HepG2 (cell line): Measurements from ENCODE around the gene FARSB. TPM values are rescaled to one million over a fixed set of nuclear protein-coding genes. Genes with fewer than 3 reads are reported as not detected.
A peak's percentile ranks its signal among the peaks of the same experiment; 100 is the strongest.

ENCODE experiments used
- ATAC-seq: fragments of 200-7000 bp; cut with Tn5 transposase; 3 replicates; pipeline ENCODE4 v1.9.1; 2020; ENCODE audit warnings: mild to moderate bottlenecking, moderate library complexity
- BruUV-seq: library from RNA; stranded (reverse); fragments of 400-500 nt; replicated peaks from 2 replicates; lab custom pipeline; 2021; lab: Mats Ljungman, UMichigan
- CTCF ChIA-PET: fragments of 300-600 bp; formaldehyde crosslinking; extraction: SDS; loops from one replicate; lab custom pipeline; 2021; ENCODE audit warnings: low total read pairs, inconsistent platforms, low intra/inter-chr PET ratio; lab: Yijun Ruan, JAX
- POLR2A ChIA-PET: fragments of 350-600 bp; sonication (Branson Sonifier 250); formaldehyde crosslinking; loops from one replicate; lab custom pipeline; 2020; ENCODE audit warnings: antibody characterized with exemption, inconsistent platforms; lab: Yijun Ruan, JAX
- DNase-seq: peaks from one replicate; pipeline ENCODE4 v3.0.0-alpha.2; 2015; ENCODE audit warnings: low spot score
- FAIRE-seq: peaks from 3 replicates; lab custom pipeline; 2011; peaks lifted over from hg19 to GRCh38; lab: Jason Lieb, UNC
- H2AFZ ChIP-seq: one replicate; pipeline ENCODE4 v1.6.1; 2011; ENCODE audit warnings: low read length, inconsistent platforms
- H3K27ac ChIP-seq: fragments of 300-600 bp; 3 replicates; pipeline ENCODE4 v1.8.0; 2011; ENCODE audit warnings: mixed run types, mild to moderate bottlenecking, mixed read lengths, low read length, inconsistent platforms; ENCODE audit not compliant: insufficient read depth; ENCODE audit errors: extremely low read length
- H3K27me3 ChIP-seq, 2 experiments: fragments of 200-600 bp in 1 of 2; 2 replicates in 1 of 2; 3 replicates in 1 of 2; pipeline versions ENCODE4 v1.6.0 to v1.8.0; 2011; ENCODE audit warnings: low read length in 2 of 2, mild to moderate bottlenecking in 2 of 2, moderate library complexity in 2 of 2, inconsistent platforms in 1 of 2; ENCODE audit not compliant: insufficient read depth in 2 of 2, control insufficient read depth in 1 of 2
- H3K36me3 ChIP-seq, 2 experiments: fragments of 200-600 bp in 1 of 2; replicated peaks in 1 of 2; 2 replicates in 1 of 2; 3 replicates in 1 of 2; pipeline versions ENCODE4 v1.5.1 to v1.8.0; 2011; ENCODE audit warnings: low read length in 2 of 2, inconsistent platforms in 1 of 2; ENCODE audit not compliant: insufficient read depth in 2 of 2, control insufficient read depth in 1 of 2
- H3K4me1 ChIP-seq: 2 replicates; pipeline ENCODE4 v1.5.1; 2012; ENCODE audit warnings: low read length, inconsistent platforms; ENCODE audit not compliant: insufficient read depth
- H3K4me2 ChIP-seq: 2 replicates; pipeline ENCODE4 v1.6.0; 2011; ENCODE audit warnings: low read depth, low read length, inconsistent platforms
- H3K4me3 ChIP-seq, 3 experiments: fragments of 200-600 bp in 1 of 3; sonication (generic), shearing (Covaris generic) in 1 of 3; replicated peaks in 1 of 3; 2 replicates each; pipeline ENCODE4 v1.5.1; 2011 to 2016; ENCODE audit warnings: low read length in 3 of 3, inconsistent platforms in 2 of 3, low read depth in 2 of 3, mild to moderate bottlenecking in 2 of 3, control low read depth in 1 of 3, mixed read lengths in 1 of 3; ENCODE audit not compliant: insufficient read depth in 1 of 3
- H3K79me2 ChIP-seq: one replicate; pipeline ENCODE4 v1.6.1; 2011; ENCODE audit warnings: low read length, inconsistent platforms; ENCODE audit not compliant: insufficient read depth
- H3K9ac ChIP-seq: 2 replicates; pipeline ENCODE4 v1.6.0; 2011; ENCODE audit warnings: mild to moderate bottlenecking, low read depth, low read length, inconsistent platforms; ENCODE audit not compliant: insufficient read depth
- H3K9me3 ChIP-seq: 2 replicates; pipeline ENCODE4 v1.5.1; 2012; ENCODE audit warnings: mild to moderate bottlenecking, low read length
- H4K20me1 ChIP-seq: 2 replicates; pipeline ENCODE4 v1.6.0; 2011; ENCODE audit warnings: inconsistent platforms, mild to moderate bottlenecking, low read length, moderate library complexity; ENCODE audit not compliant: insufficient read depth
- CCAR2 ChIP-seq: fragments of 200-400 bp; formaldehyde crosslinking; optimal IDR thresholded peaks from 2 replicates; pipeline ENCODE3; 2018; ENCODE audit warnings: low read depth, mild to moderate bottlenecking, low read length, moderate library complexity
- DNMT1 ChIP-seq: sonication (generic); formaldehyde crosslinking; IDR thresholded peaks from 2 replicates; pipeline ENCODE4 v1.5.1; 2020; ENCODE audit warnings: mild to moderate bottlenecking, missing genetic modification reagents
- DPF2 ChIP-seq: sonication (generic); formaldehyde crosslinking; IDR thresholded peaks from 2 replicates; pipeline ENCODE4 v1.4.0; 2020; ENCODE audit warnings: mild to moderate bottlenecking, low read depth, missing genetic modification reagents, borderline replicate concordance
- EP300 ChIP-seq, 3 experiments: sonication (generic) in 1 of 3; formaldehyde crosslinking in 1 of 3; IDR thresholded peaks; 2 replicates each; pipeline versions ENCODE4 v1.5.1 to v1.6.1; 2011 to 2020; ENCODE audit warnings: low read depth in 2 of 3, low read length in 2 of 3, borderline replicate concordance in 1 of 3, improper control_type of control experiment in 1 of 3, mild to moderate bottlenecking in 1 of 3, missing genetic modification reagents in 1 of 3, moderate library complexity in 1 of 3
- FLYWCH1 ChIP-seq: sonication (generic); formaldehyde crosslinking; IDR thresholded peaks from 2 replicates; pipeline ENCODE4 v1.8.1; 2023; ENCODE audit warnings: mild to moderate bottlenecking, missing genetic modification reagents
- GMEB2 ChIP-seq: IDR thresholded peaks from 2 replicates; pipeline ENCODE4 v1.6.1; 2016; ENCODE audit warnings: missing biosample characterization, missing genetic modification reagents, low read depth
- KDM5A ChIP-seq: fragments of 200-600 bp; sonication (generic); IDR thresholded peaks from 2 replicates; pipeline ENCODE4 v1.7.0; 2018; ENCODE audit warnings: antibody characterized with exemption, mild to moderate bottlenecking, low read length, borderline replicate concordance
- NFYB ChIP-seq: sonication (generic); formaldehyde crosslinking; IDR thresholded peaks from 2 replicates; pipeline ENCODE4 v1.4.0; 2020; ENCODE audit warnings: missing genetic modification reagents
- RFX5 ChIP-seq: IDR thresholded peaks from 2 replicates; pipeline ENCODE4 v1.6.1; 2011; ENCODE audit warnings: low read depth, low read length, improper control_type of control experiment
- RFXANK ChIP-seq: IDR thresholded peaks from 2 replicates; pipeline ENCODE4 v1.6.1; 2016
- TARDBP ChIP-seq: sonication (generic); formaldehyde crosslinking; IDR thresholded peaks from 2 replicates; pipeline ENCODE4 v1.8.0; 2022; ENCODE audit warnings: mild to moderate bottlenecking, missing genetic modification reagents
- THAP11 ChIP-seq: IDR thresholded peaks from 2 replicates; pipeline ENCODE4 v1.6.1; 2016; ENCODE audit warnings: missing biosample characterization, missing genetic modification reagents
- THYN1 ChIP-seq: sonication (generic); formaldehyde crosslinking; IDR thresholded peaks from 2 replicates; pipeline ENCODE4 v1.8.1; 2023; ENCODE audit warnings: low read depth, mild to moderate bottlenecking, moderate library complexity, missing genetic modification reagents, borderline replicate concordance
- ZBTB20 ChIP-seq: sonication (generic); formaldehyde crosslinking; IDR thresholded peaks from 2 replicates; pipeline ENCODE4 v1.8.1; 2023; ENCODE audit warnings: missing genetic modification reagents, low read depth, mild to moderate bottlenecking, borderline replicate concordance
- ZBTB7A ChIP-seq: sonication (generic); formaldehyde crosslinking; IDR thresholded peaks from 2 replicates; pipeline ENCODE4 v1.8.0; 2022; ENCODE audit warnings: mild to moderate bottlenecking, missing genetic modification reagents
- ZNF12 ChIP-seq: sonication (generic); formaldehyde crosslinking; IDR thresholded peaks from 2 replicates; pipeline ENCODE4 v1.5.0; 2020; ENCODE audit warnings: missing genetic modification reagents
- ZNF337 ChIP-seq: sonication (generic); formaldehyde crosslinking; IDR thresholded peaks from 2 replicates; pipeline ENCODE4 v1.5.1; 2020; ENCODE audit warnings: missing genetic modification reagents, low read depth, mild to moderate bottlenecking, borderline replicate concordance
- ZNF672 ChIP-seq: sonication (generic); formaldehyde crosslinking; IDR thresholded peaks from 2 replicates; pipeline ENCODE4 v1.8.1; 2022; ENCODE audit warnings: missing genetic modification reagents
- WGBS: methylation state at CpG from one replicate; pipeline ENCODE4 v1.1.6; 2017; ENCODE audit warnings: low lambda C conversion rate; 5-methylcytosine and 5-hydroxymethylcytosine counted together
- in situ Hi-C: cut with HindIII; loops from 2 replicates; pipeline ENCODE4 v1.10.0; 2017; ENCODE audit warnings: low pct_unique_long_range_greater_than_20kb; ENCODE audit not compliant: extremely low pct_ligation_motif_present
- intact Hi-C: fragments of 100-400 bp; cut with micrococcal nuclease; formaldehyde crosslinking; loops from one replicate; pipeline ENCODE4 v1.10.0; 2022; ENCODE audit not compliant: unreplicated experiment
- polyA plus RNA-seq, 8 experiments: library from polyadenylated mRNA; depleted of rRNA in 3 of 8; stranded (reverse) in 7 of 8; unstranded in 1 of 8; fragments of >200 nt; fragmentation: Illumina TruSeq in 4 of 8; extraction: Trizol in 4 of 8; gene quantifications; 2 replicates each; pipeline versions ENCODE4 v1.2.1 to v1.2.3, GENCODE V29; 2011 to 2016; ENCODE audit warnings: low read depth in 4 of 8, missing spikeins in 1 of 8, mixed read lengths in 1 of 8; ENCODE audit not compliant: insufficient read depth in 1 of 8
- total RNA-seq, 5 experiments: library from RNA; depleted of rRNA; stranded (reverse); fragments of >200 nt; fragmentation: Illumina TruSeq; extraction: Trizol; gene quantifications; 2 replicates each; pipeline ENCODE4 v1.2.3, GENCODE V29; 2016; ENCODE audit warnings: low read depth in 1 of 5
- TF ChIP-seq, protein P1 (sequence below): sonication (generic); formaldehyde crosslinking; IDR thresholded peaks from 2 replicates; pipeline ENCODE4 v1.4.0; 2020; ENCODE audit warnings: mild to moderate bottlenecking, missing genetic modification reagents
- TF ChIP-seq, protein P2 (sequence below): sonication (generic); formaldehyde crosslinking; IDR thresholded peaks from 2 replicates; pipeline ENCODE4 v1.5.1; 2020; ENCODE audit warnings: mild to moderate bottlenecking, missing genetic modification reagents, moderate library complexity

FARSB gene
- total and polyA plus RNA-seq, 2 of the 13 experiments (the other 11 are each of a cell fraction or from before 2014, with no cell fraction given) = 23.3 to 45.9 TPM

DNA sequence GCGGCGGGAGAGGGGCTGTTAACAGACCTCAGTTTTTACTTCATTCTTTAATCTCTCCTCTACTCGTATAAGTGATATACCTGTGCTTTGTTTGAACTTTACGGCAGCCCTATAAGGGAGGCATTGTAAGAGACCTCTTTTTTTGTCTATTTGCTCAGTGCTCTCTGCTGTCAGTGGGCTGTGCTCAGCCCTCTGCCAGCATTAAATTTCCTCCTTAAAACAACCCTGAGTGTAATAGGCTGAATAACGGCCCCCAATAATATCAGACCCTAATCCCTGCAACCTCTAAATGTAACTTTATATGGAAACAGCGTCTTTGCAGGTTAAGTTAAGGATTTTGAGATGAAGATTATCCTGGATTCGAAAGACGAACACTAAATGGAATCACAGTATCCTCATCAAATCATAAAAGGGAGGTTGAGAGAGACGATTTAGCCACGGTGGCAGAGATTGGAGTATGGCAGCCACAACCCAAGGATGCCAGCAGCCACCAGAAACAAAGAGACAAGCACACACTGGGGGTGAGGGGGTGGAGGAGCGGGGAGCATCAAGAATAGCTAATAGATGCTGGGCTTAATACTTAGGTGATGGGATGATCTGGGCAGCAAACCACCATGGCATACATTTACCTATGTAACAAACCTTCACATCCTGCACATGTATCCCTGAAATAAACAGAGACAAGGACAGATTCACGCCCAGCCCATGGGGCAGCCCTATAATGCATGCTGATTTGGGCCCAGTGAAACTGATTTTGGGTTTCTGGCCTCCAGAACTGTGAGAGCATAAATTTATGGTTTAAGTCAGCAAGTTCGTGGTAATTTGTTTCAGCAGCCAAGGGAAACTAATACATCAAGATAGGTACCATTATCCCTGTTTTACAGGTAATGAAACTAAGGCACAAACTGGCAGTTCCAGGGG lies 894 bp upstream of the FARSB start:
- H3K79me2 ChIP-seq = peaks cover 41% of the 10 kb centered on the region
- TF ChIP-seq, protein P1, sequence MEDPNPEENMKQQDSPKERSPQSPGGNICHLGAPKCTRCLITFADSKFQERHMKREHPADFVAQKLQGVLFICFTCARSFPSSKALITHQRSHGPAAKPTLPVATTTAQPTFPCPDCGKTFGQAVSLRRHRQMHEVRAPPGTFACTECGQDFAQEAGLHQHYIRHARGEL (CRISPR knock-in tag) = no peak
- TF ChIP-seq RFX5 (no peak), ZNF12 (CRISPR knock-in tag) (peak; percentile 89), ZBTB20 (CRISPR knock-in tag) (0 out of 2 replicates have a peak, but pooled peaks have one; percentile 19), THYN1 (CRISPR knock-in tag) (peak; percentile 10; the same call in 1 of the 2 replicates), THAP11 (CRISPR knock-in tag) (no peak), DNMT1 (CRISPR knock-in tag) (no peak), ZBTB7A (CRISPR knock-in tag) (no peak), RFXANK (no peak), ZNF337 (CRISPR knock-in tag) (0 out of 2 replicates have a peak, but pooled peaks have one; percentile 75), ZNF672 (CRISPR knock-in tag) (no peak), FLYWCH1 (0 out of 2 replicates have a peak, but pooled peaks have one; percentile 56), GMEB2 (CRISPR knock-in tag) (no peak), CCAR2 (no peak), TARDBP (CRISPR knock-in tag) (no peak), KDM5A (no peak), EP300 (IDR thresholded peaks at IDR 0.05; ENCODE audit: low read depth in 2 of 2, low read length in 2 of 2) (0 out of 4 replicates have a peak, but pooled peaks of 1 of the 2 experiments have one; percentile 3), EP300 (CRISPR knock-in tag; IDR thresholded peaks at IDR 0.05; ENCODE audit: borderline replicate concordance) (no peak), NFYB (CRISPR knock-in tag) (no peak), DPF2 (CRISPR knock-in tag) (no peak)
- TF ChIP-seq, protein P2, sequence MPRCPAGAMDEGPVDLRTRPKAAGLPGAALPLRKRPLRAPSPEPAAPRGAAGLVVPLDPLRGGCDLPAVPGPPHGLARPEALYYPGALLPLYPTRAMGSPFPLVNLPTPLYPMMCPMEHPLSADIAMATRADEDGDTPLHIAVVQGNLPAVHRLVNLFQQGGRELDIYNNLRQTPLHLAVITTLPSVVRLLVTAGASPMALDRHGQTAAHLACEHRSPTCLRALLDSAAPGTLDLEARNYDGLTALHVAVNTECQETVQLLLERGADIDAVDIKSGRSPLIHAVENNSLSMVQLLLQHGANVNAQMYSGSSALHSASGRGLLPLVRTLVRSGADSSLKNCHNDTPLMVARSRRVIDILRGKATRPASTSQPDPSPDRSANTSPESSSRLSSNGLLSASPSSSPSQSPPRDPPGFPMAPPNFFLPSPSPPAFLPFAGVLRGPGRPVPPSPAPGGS (CRISPR knock-in tag) = 0 out of 2 replicates have a peak, but pooled peaks have one; percentile 49

More for the DNA sequence above, 894 bp upstream of the FARSB start:
- Histone ChIP-seq H3K27me3 (peaks cover 0 to 4% of the 10 kb centered on the region in 2 experiments; a peak in 1 of 5 replicates), H2AFZ (peak overlapping the region; percentile 68), H3K36me3 (no peaks in the 10 kb centered on the region), H3K27ac (peak overlapping the region; percentile 97), H3K4me1 (peaks cover 31% of the 10 kb centered on the region), H3K4me2 (peak overlapping the region; percentile 83), H4K20me1 (no peaks in the 10 kb centered on the region), H3K9me3 (no peaks in the 10 kb centered on the region), H3K4me3 (peak overlapping the region; percentile 86 to 95 (median 87)), H3K9ac (peak overlapping the region; percentile 97)
- in situ Hi-C loops = no loop called here
- DNase-seq = no peak
- POLR2A ChIA-PET = interaction anchor here (1.0 to 3.2 kb wide), 3 partner anchors 14 to 42 kb away, joined by 4 to 14 read pairs (median 5); partner anchors contain the start of gene MOGAT1
- intact Hi-C loops = loop anchor here (1.0 kb wide), 1 partner anchor 15 kb away; the partner anchor contains the start of gene MOGAT1
- peak; percentile 78 for ATAC-seq
- FAIRE-seq = peak; percentile 67
- 24% methylated on average over 13 of the region's 13 CpGs for WGBS
- CTCF ChIA-PET = interaction anchor here (1.5 kb wide), 1 partner anchor 34 kb away, joined by 4 read pairs; no protein-coding TSS in a partner anchor
- BruUV-seq = TSS peak; percentile 97
